SJSA1 (cell line): ENCODE data around the gene AATK. TPM values are rescaled to one million over a fixed set of nuclear protein-coding genes. Genes with fewer than 3 reads are reported as not detected.
A peak's percentile ranks its signal among the peaks of the same experiment; 100 is the strongest.

Source experiments
- DNase-seq, 2 experiments: peaks; one replicate each; pipeline ENCODE4 v3.0.0-alpha.2; 2015 to 2020; ENCODE audit warnings: low spot score in 2 of 2, low read depth in 1 of 2
- H3K27ac ChIP-seq: fragments of 250-450 bp; sonication (Bioruptor Pico); 2 replicates; pipeline ENCODE4 v1.5.1; 2020; ENCODE audit warnings: mild to moderate bottlenecking, moderate library complexity
- H3K27me3 ChIP-seq: fragments of 250-450 bp; sonication (Bioruptor Pico); replicated peaks from 2 replicates; pipeline ENCODE4 v1.5.1; 2020; ENCODE audit warnings: mild to moderate bottlenecking, moderate library complexity
- H3K36me3 ChIP-seq: fragments of 250-450 bp; sonication (Bioruptor Pico); 2 replicates; pipeline ENCODE4 v1.5.1; 2020; ENCODE audit warnings: mild to moderate bottlenecking
- H3K4me1 ChIP-seq: fragments of 250-450 bp; sonication (Bioruptor Pico); replicated peaks from 2 replicates; pipeline ENCODE4 v1.6.1; 2021; ENCODE audit warnings: mild to moderate bottlenecking
- H3K4me3 ChIP-seq: fragments of 250-450 bp; sonication (Bioruptor Pico); 2 replicates; pipeline ENCODE4 v1.5.1; 2020; ENCODE audit warnings: mild to moderate bottlenecking
- H3K9me3 ChIP-seq: fragments of 250-450 bp; sonication (Bioruptor Pico); replicated peaks from 2 replicates; pipeline ENCODE4 v1.5.1; 2020; ENCODE audit warnings: mild to moderate bottlenecking
- total RNA-seq: library from RNA; depleted of rRNA; stranded (reverse); fragments of >200 nt; shearing (Covaris generic); gene quantifications from 2 replicates; pipeline ENCODE4 v1.2.3, GENCODE V29; 2014

Gene AATK
- total RNA-seq, 1 experiment from 2014 or later: 0.18 TPM

- H3K4me3 ChIP-seq: no peak overlapping the region
- H3K36me3 ChIP-seq: no peaks in the 10 kb centered on the region
- H3K4me1 ChIP-seq: no peaks in the 10 kb centered on the region; the same call in none of the 2 replicates
- H3K27me3 ChIP-seq: peaks cover 68% of the 10 kb centered on the region
- H3K27ac ChIP-seq: no peak overlapping the region
- H3K9me3 ChIP-seq: no peaks in the 10 kb centered on the region
- DNase-seq: no peak
These were observed 39.5 kb downstream of the AATK start for GRCh38 chr17:81126281-81127132.

- no peak for DNase-seq
- Histone ChIP-seq H3K27me3 (peaks cover 72% of the 10 kb centered on the region), H3K27ac (no peak overlapping the region), H3K4me3 (no peak overlapping the region), H3K36me3 (no peaks in the 10 kb centered on the region), H3K4me1 (no peaks in the 10 kb centered on the region; the same call in none of the 2 replicates), H3K9me3 (no peaks in the 10 kb centered on the region)
These were observed 40.4 kb downstream of the AATK start for GRCh38 chr17:81125573-81126081.

GRCh38 chr17:81124377-81124776 lies 41.6 kb downstream of the AATK start:
- DNase-seq: no peak
- Histone ChIP-seq H3K36me3 (no peaks in the 10 kb centered on the region), H3K4me1 (peaks cover 10% of the 10 kb centered on the region)

GRCh38 chr17:81123052-81124048 lies 42.7 kb downstream of the AATK start:
- peaks cover 21% of the 10 kb centered on the region for H3K4me1 ChIP-seq
- H3K36me3 ChIP-seq: no peaks in the 10 kb centered on the region
- H3K27me3 ChIP-seq: peaks cover 76% of the 10 kb centered on the region
- no peak for DNase-seq
- H3K27ac ChIP-seq: no peak overlapping the region
- no peaks in the 10 kb centered on the region; the same call in 1 of the 2 replicates for H3K9me3 ChIP-seq
- H3K4me3 ChIP-seq: no peak overlapping the region

More at GRCh38 chr17:81124377-81124776, 41.6 kb downstream of the AATK start:
- Histone ChIP-seq H3K27ac (no peak overlapping the region), H3K9me3 (no peaks in the 10 kb centered on the region; the same call in 1 of the 2 replicates), H3K4me3 (no peak overlapping the region), H3K27me3 (peaks cover 76% of the 10 kb centered on the region)

- H3K36me3 ChIP-seq: peaks cover 5% of the 10 kb centered on the region; the same call in 1 of the 2 replicates
- H3K27me3 ChIP-seq: peaks cover 69% of the 10 kb centered on the region
- no peak for DNase-seq
- no peak overlapping the region for H3K4me3 ChIP-seq
- H3K9me3 ChIP-seq: peaks cover 4% of the 10 kb centered on the region; the same call in 1 of the 2 replicates
- no peak overlapping the region for H3K27ac ChIP-seq
- peaks cover 23% of the 10 kb centered on the region for H3K4me1 ChIP-seq
These were observed 43.9 kb downstream of the AATK start for GRCh38 chr17:81121841-81122733.

- no peak for DNase-seq
- Histone ChIP-seq H3K27me3 (peaks cover 62% of the 10 kb centered on the region), H3K36me3 (peaks cover 15% of the 10 kb centered on the region)
These were observed 45.1 kb downstream of the AATK start for GRCh38 chr17:81120695-81121621.

GRCh38 chr17:81120149-81120484 lies 45.9 kb downstream of the AATK start:
- peaks cover 23% of the 10 kb centered on the region for H3K4me1 ChIP-seq
- no peak overlapping the region for H3K27ac ChIP-seq
- DNase-seq: no peak
- H3K27me3 ChIP-seq: peaks cover 56% of the 10 kb centered on the region
- peaks cover 17% of the 10 kb centered on the region for H3K36me3 ChIP-seq
- H3K4me3 ChIP-seq: peak overlapping the region; percentile 45
- peaks cover 4% of the 10 kb centered on the region; the same call in 1 of the 2 replicates for H3K9me3 ChIP-seq

More at GRCh38 chr17:81120695-81121621, 45.1 kb downstream of the AATK start:
- H3K4me1 ChIP-seq: peaks cover 23% of the 10 kb centered on the region
- H3K9me3 ChIP-seq: peaks cover 4% of the 10 kb centered on the region; the same call in 1 of the 2 replicates
- no peak overlapping the region for H3K4me3 ChIP-seq
- H3K27ac ChIP-seq: no peak overlapping the region

GRCh38 chr17:81119223-81120148 lies 46.5 kb downstream of the AATK start:
- peaks cover 53% of the 10 kb centered on the region for H3K27me3 ChIP-seq
- H3K4me1 ChIP-seq: peaks cover 23% of the 10 kb centered on the region
- no peak overlapping the region for H3K27ac ChIP-seq
- peak; percentile 92 to 98 for DNase-seq
- peak overlapping the region; percentile 45 for H3K4me3 ChIP-seq
- peaks cover 17% of the 10 kb centered on the region for H3K36me3 ChIP-seq
- peaks cover 4% of the 10 kb centered on the region; the same call in 1 of the 2 replicates for H3K9me3 ChIP-seq

- H3K4me1 ChIP-seq: peaks cover 23% of the 10 kb centered on the region
- H3K9me3 ChIP-seq: peaks cover 4% of the 10 kb centered on the region; the same call in 1 of the 2 replicates
- H3K27me3 ChIP-seq: peaks cover 44% of the 10 kb centered on the region
- peak overlapping the region; percentile 45 for H3K4me3 ChIP-seq
- no peak for DNase-seq
- no peak overlapping the region for H3K27ac ChIP-seq
- peaks cover 17% of the 10 kb centered on the region for H3K36me3 ChIP-seq
These were observed 47.5 kb downstream of the AATK start for GRCh38 chr17:81118308-81119221.

- peaks cover 4% of the 10 kb centered on the region; the same call in 1 of the 2 replicates for H3K9me3 ChIP-seq
- H3K4me3 ChIP-seq: no peak overlapping the region
- H3K27ac ChIP-seq: no peak overlapping the region
- H3K4me1 ChIP-seq: peaks cover 23% of the 10 kb centered on the region
- H3K36me3 ChIP-seq: peaks cover 17% of the 10 kb centered on the region
- H3K27me3 ChIP-seq: peaks cover 37% of the 10 kb centered on the region
- no peak for DNase-seq
These were observed 48.3 kb downstream of the AATK start for GRCh38 chr17:81117672-81118198.
